ENCODE results near the gene CENPP.

DNA sequence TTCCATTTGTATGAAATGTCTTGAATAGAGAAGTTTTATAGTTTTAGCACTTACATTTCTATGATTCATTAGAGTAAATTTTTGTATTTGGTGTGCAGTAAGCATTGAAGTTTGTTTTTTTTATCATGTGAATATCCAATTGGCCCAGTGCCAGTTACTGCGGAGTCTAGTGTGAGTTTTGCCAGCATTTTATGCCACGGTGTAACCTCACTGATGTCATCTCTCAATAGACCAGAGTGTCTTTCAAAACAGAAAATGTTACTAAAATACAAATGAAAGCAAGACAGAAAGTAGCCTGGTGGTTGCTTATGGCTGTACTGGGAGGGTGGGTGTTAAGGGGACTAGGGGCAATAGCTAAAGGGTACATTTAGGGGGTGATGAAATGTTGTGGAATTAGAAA, 281.3 kb downstream of the CENPP start:
- TF ChIP-seq CTCF (IDR thresholded peaks at IDR 0.05) (no peak), POLR2A (IDR thresholded peaks at IDR 0.05) (no peak)
